Caco-2 (cell line): ENCODE results near the gene HOXA11. TPM values are rescaled to one million over a fixed set of nuclear protein-coding genes. Genes with fewer than 3 reads are reported as not detected.

Source experiments
- BruUV-seq: library from RNA; stranded (reverse); fragments of 400-500 nt; replicated peaks from 2 replicates; lab custom pipeline; 2021; lab: Mats Ljungman, UMichigan
- CTCF ChIA-PET: fragments of 300-600 bp; sonication (Branson Sonifier 250); formaldehyde crosslinking; loops from one replicate; lab custom pipeline; 2022; ENCODE audit warnings: antibody characterized with exemption; lab: Charles Lee
- POLR2A ChIA-PET: fragments of 300-600 bp; sonication (Branson Sonifier 250); formaldehyde crosslinking; loops from one replicate; lab custom pipeline; 2022; ENCODE audit warnings: antibody characterized with exemption; lab: Charles Lee
- DNase-seq, 2 experiments: peaks; one replicate each; pipeline versions ENCODE4 v3.0.0 to v3.0.0-alpha.2; 2020 to 2022
- H3K27me3 ChIP-seq: replicated peaks from 2 replicates; pipeline ENCODE4 v1.6.0; 2011; ENCODE audit warnings: low read length; ENCODE audit not compliant: control insufficient read depth, insufficient read depth
- H3K36me3 ChIP-seq: 2 replicates; pipeline ENCODE4 v1.5.1; 2011; ENCODE audit warnings: low read length; ENCODE audit not compliant: control insufficient read depth, insufficient read depth
- H3K4me1 ChIP-seq: fragments of 250-450 bp; sonication (Bioruptor Pico); 2 replicates; pipeline ENCODE4 v1.5.1; 2020; ENCODE audit warnings: mild to moderate bottlenecking
- H3K4me3 ChIP-seq: 2 replicates; pipeline ENCODE4 v1.5.1; 2011; ENCODE audit warnings: low read depth, mild to moderate bottlenecking, control low read depth, low read length
- H3K9me3 ChIP-seq: fragments of 250-450 bp; sonication (Bioruptor Pico); 2 replicates; pipeline ENCODE4 v1.5.1; 2020; ENCODE audit warnings: mild to moderate bottlenecking, moderate library complexity
- H3K27ac Mint-ChIP-seq: one replicate; pipeline ENCODE4 v1.8.0; 2022; ENCODE audit warnings: mixed read lengths; ENCODE audit not compliant: unreplicated experiment
- H3K27me3 Mint-ChIP-seq: one replicate; pipeline ENCODE4 v1.8.0; 2022; ENCODE audit warnings: mixed read lengths; ENCODE audit not compliant: insufficient read depth, unreplicated experiment
- H3K36me3 Mint-ChIP-seq: one replicate; pipeline ENCODE4 v1.8.0; 2022; ENCODE audit warnings: mild to moderate bottlenecking, mixed read lengths; ENCODE audit not compliant: insufficient read depth, unreplicated experiment
- H3K4me1 Mint-ChIP-seq: one replicate; pipeline ENCODE4 v1.8.0; 2022; ENCODE audit warnings: low read depth, mixed read lengths; ENCODE audit not compliant: unreplicated experiment
- H3K4me3 Mint-ChIP-seq: one replicate; pipeline ENCODE4 v1.8.0; 2022; ENCODE audit warnings: mild to moderate bottlenecking, moderate library complexity, mixed read lengths; ENCODE audit not compliant: unreplicated experiment
- H3K9me3 Mint-ChIP-seq: one replicate; pipeline ENCODE4 v1.8.0; 2022; ENCODE audit warnings: mixed read lengths; ENCODE audit not compliant: unreplicated experiment
- CTCF ChIP-seq, 2 experiments: fragments of 200-600 bp in 1 of 2; IDR thresholded peaks; 1 replicate in 1 of 2; 2 replicates in 1 of 2; pipeline versions ENCODE4 v1.5.1 to v1.8.0; 2011 to 2022; ENCODE audit warnings: antibody characterized with exemption in 1 of 2, control low read depth in 1 of 2, inconsistent platforms in 1 of 2, low read depth in 1 of 2, low read length in 1 of 2, mild to moderate bottlenecking in 1 of 2, moderate library complexity in 1 of 2; ENCODE audit not compliant: insufficient read depth in 1 of 2, severe bottlenecking in 1 of 2, unreplicated experiment in 1 of 2
- intact Hi-C: fragments of 100-400 bp; cut with micrococcal nuclease; formaldehyde crosslinking; loops from one replicate; pipeline ENCODE4 v1.10.0; 2022; ENCODE audit not compliant: unreplicated experiment
- total RNA-seq: library from RNA; stranded (reverse); gene quantifications from 2 replicates; pipeline ENCODE4 v1.2.3, GENCODE V29; 2022

HOXA11 gene
- total RNA-seq, 1 experiment from 2014 or later = 0.73 TPM

- H3K4me1 Mint-ChIP-seq = peaks cover 13% of the 10 kb centered on the region
- H3K4me1 ChIP-seq = peaks cover 7% of the 10 kb centered on the region
Observed at GRCh38 chr7:27164367-27165088, 20.5 kb downstream of the HOXA11 start.

GRCh38 chr7:27164045-27164366, 21.0 kb downstream of the HOXA11 start:
- intact Hi-C loops = loop anchor here (5.0 to 10.0 kb wide), 2 partner anchors 302 to 959 kb away; partner anchors contain the start of genes CBX3, HNRNPA2B1 and SKAP2
- Histone ChIP-seq H3K4me3 (peak overlapping the region; percentile 66), H3K9me3 (no peaks in the 10 kb centered on the region), H3K36me3 (no peaks in the 10 kb centered on the region), H3K27me3 (no peaks in the 10 kb centered on the region), H3K4me1 (peaks cover 7% of the 10 kb centered on the region)
- no peak for TF ChIP-seq CTCF (IDR thresholded peaks at IDR 0.05; ENCODE audit: insufficient read depth in 1 of 2, low read depth in 1 of 2, low read length in 1 of 2, severe bottlenecking in 1 of 2, unreplicated experiment in 1 of 2)
- H3K36me3 Mint-ChIP-seq = peaks cover 11% of the 10 kb centered on the region
- ChIA-PET CTCF (no interaction called here), POLR2A (no interaction called here)
- no peaks in the 10 kb centered on the region for H3K27me3 Mint-ChIP-seq
- peaks cover 14% of the 10 kb centered on the region for H3K4me1 Mint-ChIP-seq
- H3K27ac Mint-ChIP-seq = no peak overlapping the region
- no TSS peak for BruUV-seq
- peak overlapping the region; percentile 78 for H3K4me3 Mint-ChIP-seq
- H3K9me3 Mint-ChIP-seq = no peaks in the 10 kb centered on the region
- no peak for DNase-seq

More at GRCh38 chr7:27164367-27165088, 20.5 kb downstream of the HOXA11 start:
- Mint-ChIP-seq H3K36me3 (peaks cover 11% of the 10 kb centered on the region), H3K27me3 (no peaks in the 10 kb centered on the region), H3K4me3 (peak overlapping the region; percentile 78), H3K27ac (no peak overlapping the region), H3K9me3 (no peaks in the 10 kb centered on the region)
- H3K4me3 ChIP-seq = peak overlapping the region; percentile 66
- ChIA-PET CTCF (interaction anchor here (0.9 to 1.0 kb wide), 2 partner anchors 14 to 15 kb away, joined by 3 to 4 read pairs; no protein-coding TSS in a partner anchor), POLR2A (interaction anchor here (0.6 kb wide), 1 partner anchor 577 kb away, joined by 3 read pairs; no protein-coding TSS in a partner anchor)
- no peaks in the 10 kb centered on the region for H3K27me3 ChIP-seq
- BruUV-seq = no TSS peak
- peak in 1 of 2 experiments; percentile 9 for TF ChIP-seq CTCF (IDR thresholded peaks at IDR 0.05; ENCODE audit: insufficient read depth in 1 of 2, low read depth in 1 of 2, low read length in 1 of 2, severe bottlenecking in 1 of 2, unreplicated experiment in 1 of 2)
- intact Hi-C loops = loop anchor here (5.0 to 10.0 kb wide), 2 partner anchors 302 to 960 kb away; partner anchors contain the start of genes CBX3, HNRNPA2B1 and SKAP2
- DNase-seq = peak in 1 of 2 experiments; percentile 41
- no peaks in the 10 kb centered on the region for H3K9me3 ChIP-seq
- no peaks in the 10 kb centered on the region for H3K36me3 ChIP-seq

- Mint-ChIP-seq H3K36me3 (peaks cover 6% of the 10 kb centered on the region), H3K4me1 (peaks cover 14% of the 10 kb centered on the region), H3K27me3 (no peaks in the 10 kb centered on the region), H3K9me3 (no peaks in the 10 kb centered on the region), H3K27ac (no peak overlapping the region), H3K4me3 (peak overlapping the region; percentile 78)
- DNase-seq = no peak
- Histone ChIP-seq H3K27me3 (no peaks in the 10 kb centered on the region), H3K36me3 (no peaks in the 10 kb centered on the region), H3K9me3 (no peaks in the 10 kb centered on the region), H3K4me1 (peaks cover 7% of the 10 kb centered on the region), H3K4me3 (no peak overlapping the region)
- ChIA-PET CTCF (no interaction called here), POLR2A (no interaction called here)
- no peak for TF ChIP-seq CTCF (IDR thresholded peaks at IDR 0.05; ENCODE audit: insufficient read depth in 1 of 2, low read depth in 1 of 2, low read length in 1 of 2, severe bottlenecking in 1 of 2, unreplicated experiment in 1 of 2)
- intact Hi-C loops = loop anchor here (5.0 to 10.0 kb wide), 2 partner anchors 301 to 959 kb away; partner anchors contain the start of genes CBX3, HNRNPA2B1 and SKAP2
- no TSS peak for BruUV-seq
Observed at GRCh38 chr7:27163288-27164044, 21.6 kb downstream of the HOXA11 start.
